SK-N-SH (cell line): ENCODE data around the gene MAP1B. TPM values are rescaled to one million over a fixed set of nuclear protein-coding genes. Genes with fewer than 3 reads are reported as not detected.

Source experiments
- CTCF ChIA-PET: fragments of 300-600, 350-600 bp; formaldehyde crosslinking; extraction: SDS; loops from one replicate; lab custom pipeline; 2021; lab: Yijun Ruan, JAX
- POLR2A ChIA-PET: fragments of 350-600 bp; sonication (Branson Sonifier 250); formaldehyde crosslinking; extraction: SDS; loops from one replicate; lab custom pipeline; 2020; ENCODE audit warnings: antibody characterized with exemption, inconsistent platforms; lab: Yijun Ruan, JAX
- DNase-seq: peaks from one replicate; pipeline ENCODE4 v3.0.0; 2012
- H2AFZ ChIP-seq: fragments of 200-600 bp; sonication (generic); 2 replicates; pipeline ENCODE4 v1.8.1; 2016; ENCODE audit warnings: antibody characterized with exemption, mild to moderate bottlenecking, low read depth
- H3F3A ChIP-seq: fragments of 200-600 bp; sonication (generic); replicated peaks from 2 replicates; pipeline ENCODE3; 2016; ENCODE audit warnings: antibody characterized with exemption, mild to moderate bottlenecking; ENCODE audit not compliant: insufficient read depth
- H3K27ac ChIP-seq, 2 experiments: fragments of 200-500 bp in 1 of 2; fragments of 200-600 bp in 1 of 2; sonication (Bioruptor generic) in 1 of 2; sonication (generic), shearing (Covaris generic) in 1 of 2; 2 replicates each; pipeline versions ENCODE4 v1.5.1 to v1.6.1; 2014 to 2016; ENCODE audit warnings: low read depth in 2 of 2, inconsistent platforms in 1 of 2, low read length in 1 of 2, mild to moderate bottlenecking in 1 of 2, mixed read lengths in 1 of 2
- H3K27me3 ChIP-seq: fragments of 200-600 bp; sonication (generic), shearing (Covaris generic); 2 replicates; pipeline ENCODE4 v1.6.1; 2016; ENCODE audit warnings: mixed run types; ENCODE audit not compliant: insufficient read depth
- H3K36me3 ChIP-seq, 2 experiments: fragments of 200-500 bp in 1 of 2; fragments of 200-600 bp in 1 of 2; sonication (Bioruptor generic) in 1 of 2; sonication (generic) in 1 of 2; replicated peaks in 1 of 2; 2 replicates each; pipeline versions ENCODE3 to v1.5.1; 2014 to 2016; ENCODE audit warnings: low read length in 1 of 2, mild to moderate bottlenecking in 1 of 2; ENCODE audit not compliant: insufficient read depth in 2 of 2, control insufficient read depth in 1 of 2
- H3K4me1 ChIP-seq, 2 experiments: fragments of 200-500 bp in 1 of 2; fragments of 200-600 bp in 1 of 2; sonication (Bioruptor generic) in 1 of 2; sonication (generic), shearing (Covaris generic) in 1 of 2; 2 replicates each; pipeline versions ENCODE4 v1.5.1 to v1.6.1; 2014 to 2016; ENCODE audit warnings: low read depth in 1 of 2, low read length in 1 of 2, mixed run types in 1 of 2; ENCODE audit not compliant: insufficient read depth in 2 of 2, control insufficient read depth in 1 of 2
- H3K4me2 ChIP-seq: fragments of 200-600 bp; sonication (generic), shearing (Covaris generic); 2 replicates; pipeline ENCODE4 v1.6.1; 2017; ENCODE audit warnings: mixed run types
- H3K4me3 ChIP-seq, 2 experiments: fragments of 200-500 bp in 1 of 2; fragments of 200-600 bp in 1 of 2; sonication (Bioruptor generic) in 1 of 2; sonication (generic), shearing (Covaris generic) in 1 of 2; 2 replicates each; pipeline versions ENCODE4 v1.5.1 to v1.8.1; 2014 to 2016; ENCODE audit warnings: low read depth in 2 of 2, inconsistent platforms in 1 of 2, low read length in 1 of 2, mild to moderate bottlenecking in 1 of 2, mixed read lengths in 1 of 2, moderate library complexity in 1 of 2
- H3K79me2 ChIP-seq: fragments of 200-600 bp; sonication (generic); 2 replicates; pipeline ENCODE4 v1.8.1; 2017; ENCODE audit warnings: mild to moderate bottlenecking; ENCODE audit not compliant: insufficient read depth
- H3K9ac ChIP-seq: fragments of 200-600 bp; sonication (generic); 2 replicates; pipeline ENCODE4 v1.6.1; 2017; ENCODE audit warnings: mixed run types
- H3K9me2 ChIP-seq: fragments of 200-600 bp; sonication (generic); 2 replicates; pipeline ENCODE4 v1.6.1; 2017; ENCODE audit warnings: mixed run types
- H3K9me3 ChIP-seq: fragments of 200-600 bp; sonication (generic); 2 replicates; pipeline ENCODE4 v1.6.1; 2017; ENCODE audit warnings: mixed run types, mild to moderate bottlenecking, moderate library complexity
- H4K20me1 ChIP-seq: fragments of 200-600 bp; sonication (generic); 2 replicates; pipeline ENCODE4 v1.6.1; 2017; ENCODE audit warnings: mild to moderate bottlenecking, mixed run types; ENCODE audit not compliant: insufficient read depth
- EP300 ChIP-seq, 2 experiments: IDR thresholded peaks; 2 replicates each; pipeline versions ENCODE4 v1.4.0 to v1.6.1; 2012; ENCODE audit warnings: borderline replicate concordance in 1 of 2, low read depth in 1 of 2, low read length in 1 of 2
- EZH2phosphoT487 ChIP-seq: fragments of 200-600 bp; sonication (generic); IDR thresholded peaks from 2 replicates; pipeline ENCODE4 v1.6.1; 2017; ENCODE audit warnings: low read depth, mixed run types, mild to moderate bottlenecking, antibody characterized with exemption, moderate library complexity, borderline replicate concordance
- FOSL2 ChIP-seq: IDR thresholded peaks from 2 replicates; pipeline ENCODE4 v1.4.0; 2012; ENCODE audit warnings: low read depth, mild to moderate bottlenecking, moderate library complexity, borderline replicate concordance
- FOXJ3 ChIP-seq: sonication (generic); formaldehyde crosslinking; IDR thresholded peaks from 2 replicates; pipeline ENCODE4 v1.5.1; 2020; ENCODE audit warnings: mild to moderate bottlenecking, missing genetic modification reagents
- FOXM1 ChIP-seq: IDR thresholded peaks from 2 replicates; pipeline ENCODE4 v1.4.0; 2012; ENCODE audit warnings: low read depth, mild to moderate bottlenecking
- GABPA ChIP-seq: IDR thresholded peaks from 2 replicates; pipeline ENCODE4 v1.4.0; 2012; ENCODE audit warnings: low read depth, mild to moderate bottlenecking
- IRF3 ChIP-seq: fragments of 150-350 bp; IDR thresholded peaks from 2 replicates; pipeline ENCODE4 v1.6.1; 2016; ENCODE audit warnings: mild to moderate bottlenecking, low read depth, low read length
- MEF2A ChIP-seq: IDR thresholded peaks from 2 replicates; pipeline ENCODE4 v1.4.0; 2012; ENCODE audit warnings: low read depth, borderline replicate concordance
- MXI1 ChIP-seq: IDR thresholded peaks from 2 replicates; pipeline ENCODE4 v1.6.1; 2012; ENCODE audit warnings: mild to moderate bottlenecking, low read depth, low read length, improper control_type of control experiment
- NFIC ChIP-seq: IDR thresholded peaks from 2 replicates; pipeline ENCODE4 v1.4.0; 2012; ENCODE audit warnings: borderline replicate concordance
- NRF1 ChIP-seq: IDR thresholded peaks from 2 replicates; pipeline ENCODE4 v1.6.1; 2012; ENCODE audit warnings: low read depth, mild to moderate bottlenecking, low read length
- POLR2AphosphoS5 ChIP-seq: IDR thresholded peaks from 2 replicates; pipeline ENCODE4 v1.6.1; 2012; ENCODE audit warnings: low read depth, low read length
- RXRA ChIP-seq: IDR thresholded peaks from 2 replicates; pipeline ENCODE4 v1.4.0; 2012; ENCODE audit warnings: low read depth, mild to moderate bottlenecking, borderline replicate concordance
- SIN3A ChIP-seq: IDR thresholded peaks from 2 replicates; pipeline ENCODE4 v1.6.1; 2012; ENCODE audit warnings: low read depth, mild to moderate bottlenecking, low read length, moderate library complexity, borderline replicate concordance
- TCF12 ChIP-seq: IDR thresholded peaks from 2 replicates; pipeline ENCODE4 v1.4.0; 2012
- USF2 ChIP-seq: fragments of 150-350 bp; IDR thresholded peaks from 2 replicates; pipeline ENCODE4 v1.6.1; 2017; ENCODE audit warnings: antibody characterized with exemption, low read length, low read depth, borderline replicate concordance
- WGBS: methylation state at CpG from one replicate; pipeline ENCODE4 v1.1.6; 2017; ENCODE audit warnings: low lambda C conversion rate; 5-methylcytosine and 5-hydroxymethylcytosine counted together
- polyA plus RNA-seq, 3 experiments: library from polyadenylated mRNA; depleted of rRNA; stranded (reverse); fragments of >200 nt; gene quantifications; 2 replicates each; pipeline ENCODE4 v1.2.3, GENCODE V29; 2012
- TF ChIP-seq, protein P1 (sequence below): IDR thresholded peaks from 2 replicates; pipeline ENCODE4 v1.4.0; 2012; ENCODE audit warnings: low read depth, borderline replicate concordance
- TF ChIP-seq, protein P2 (sequence below): IDR thresholded peaks from 2 replicates; pipeline ENCODE4 v1.4.0; 2012; ENCODE audit warnings: low read depth
- TF ChIP-seq, protein P3 (sequence below): IDR thresholded peaks from 2 replicates; pipeline ENCODE4 v1.6.1; 2012; ENCODE audit warnings: mild to moderate bottlenecking, low read depth, low read length, moderate library complexity

MAP1B gene
- polyA plus RNA-seq, 1 of the 3 experiments (the other 2 are of a cell fraction), result 47.5 TPM

DNA sequence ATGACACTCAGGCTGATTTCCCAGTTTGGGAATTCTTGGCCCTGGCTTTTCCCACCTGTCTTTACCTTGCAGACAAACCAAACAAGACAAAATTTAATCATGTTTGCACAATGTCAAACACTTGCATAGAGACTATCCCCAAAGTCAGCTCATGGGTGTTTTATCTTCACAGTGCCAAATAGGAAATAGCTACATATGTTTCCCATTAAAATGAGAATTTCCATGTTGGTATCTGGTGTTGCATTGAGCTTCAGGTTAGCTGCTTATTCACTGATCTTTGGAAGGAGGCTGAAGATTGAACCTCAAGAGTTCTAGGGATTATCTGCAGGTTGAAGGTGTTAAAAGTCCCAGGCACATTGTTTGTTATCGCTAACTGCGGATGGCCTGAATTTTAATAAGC, 19.5 kb downstream of the MAP1B start (continued):
- TF ChIP-seq, protein P1, sequence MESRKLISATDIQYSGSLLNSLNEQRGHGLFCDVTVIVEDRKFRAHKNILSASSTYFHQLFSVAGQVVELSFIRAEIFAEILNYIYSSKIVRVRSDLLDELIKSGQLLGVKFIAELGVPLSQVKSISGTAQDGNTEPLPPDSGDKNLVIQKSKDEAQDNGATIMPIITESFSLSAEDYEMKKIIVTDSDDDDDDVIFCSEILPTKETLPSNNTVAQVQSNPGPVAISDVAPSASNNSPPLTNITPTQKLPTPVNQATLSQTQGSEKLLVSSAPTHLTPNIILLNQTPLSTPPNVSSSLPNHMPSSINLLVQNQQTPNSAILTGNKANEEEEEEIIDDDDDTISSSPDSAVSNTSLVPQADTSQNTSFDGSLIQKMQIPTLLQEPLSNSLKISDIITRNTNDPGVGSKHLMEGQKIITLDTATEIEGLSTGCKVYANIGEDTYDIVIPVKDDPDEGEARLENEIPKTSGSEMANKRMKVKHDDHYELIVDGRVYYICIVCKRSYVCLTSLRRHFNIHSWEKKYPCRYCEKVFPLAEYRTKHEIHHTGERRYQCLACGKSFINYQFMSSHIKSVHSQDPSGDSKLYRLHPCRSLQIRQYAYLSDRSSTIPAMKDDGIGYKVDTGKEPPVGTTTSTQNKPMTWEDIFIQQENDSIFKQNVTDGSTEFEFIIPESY, result no peak
- TF ChIP-seq GABPA, result no peak
- TF ChIP-seq POLR2AphosphoS5, result peak; percentile 22; the same call in 1 of the 2 replicates
- no peak for TF ChIP-seq IRF3
- no peak for TF ChIP-seq MXI1
- no peak for TF ChIP-seq NRF1
- no peak for TF ChIP-seq USF2
- TF ChIP-seq FOSL2, result no peak

- peaks cover 57 to 78% of the 10 kb centered on the region in 2 experiments for H3K36me3 ChIP-seq
- 0 out of 2 replicates have a peak overlapping the region, but pooled peaks have one; percentile 8 for H3K9ac ChIP-seq
- H3K9me2 ChIP-seq, result no peaks in the 10 kb centered on the region
- H3K4me1 ChIP-seq, result peaks cover 44 to 87% of the 10 kb centered on the region in 2 experiments
- CTCF ChIA-PET, result interaction anchor here (0.8 to 1.7 kb wide), 4 partner anchors 19 to 1247 kb away, joined by 3 to 5 read pairs (median 4); no protein-coding TSS in a partner anchor
- peaks cover 44% of the 10 kb centered on the region for H4K20me1 ChIP-seq
- H3K4me3 ChIP-seq, result no peak overlapping the region
- no peaks in the 10 kb centered on the region for H3K27me3 ChIP-seq
- DNase-seq, result no peak
- no peak overlapping the region for H2AFZ ChIP-seq
- peak overlapping the region; percentile 29; the same call in 1 of the 2 replicates for H3K4me2 ChIP-seq
- TF ChIP-seq, protein P2, sequence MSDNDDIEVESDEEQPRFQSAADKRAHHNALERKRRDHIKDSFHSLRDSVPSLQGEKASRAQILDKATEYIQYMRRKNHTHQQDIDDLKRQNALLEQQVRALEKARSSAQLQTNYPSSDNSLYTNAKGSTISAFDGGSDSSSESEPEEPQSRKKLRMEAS, result no peak
- TF ChIP-seq MXI1, result no peak
- no peak for TF ChIP-seq POLR2AphosphoS5
- TF ChIP-seq TCF12, result peak; percentile 51; the same call in 1 of the 2 replicates
- TF ChIP-seq, protein P1, result no peak
- TF ChIP-seq MEF2A, result peak; percentile 64; the same call in 1 of the 2 replicates
- peak in 1 of 2 experiments; percentile 59; a peak in 1 of 4 replicates for TF ChIP-seq EP300 (IDR thresholded peaks at IDR 0.05; ENCODE audit: borderline replicate concordance in 1 of 2, low read depth in 1 of 2, low read length in 1 of 2)
- TF ChIP-seq SIN3A, result no peak
- no peak for TF ChIP-seq EZH2phosphoT487
- TF ChIP-seq RXRA, result no peak
- TF ChIP-seq, protein P3, sequence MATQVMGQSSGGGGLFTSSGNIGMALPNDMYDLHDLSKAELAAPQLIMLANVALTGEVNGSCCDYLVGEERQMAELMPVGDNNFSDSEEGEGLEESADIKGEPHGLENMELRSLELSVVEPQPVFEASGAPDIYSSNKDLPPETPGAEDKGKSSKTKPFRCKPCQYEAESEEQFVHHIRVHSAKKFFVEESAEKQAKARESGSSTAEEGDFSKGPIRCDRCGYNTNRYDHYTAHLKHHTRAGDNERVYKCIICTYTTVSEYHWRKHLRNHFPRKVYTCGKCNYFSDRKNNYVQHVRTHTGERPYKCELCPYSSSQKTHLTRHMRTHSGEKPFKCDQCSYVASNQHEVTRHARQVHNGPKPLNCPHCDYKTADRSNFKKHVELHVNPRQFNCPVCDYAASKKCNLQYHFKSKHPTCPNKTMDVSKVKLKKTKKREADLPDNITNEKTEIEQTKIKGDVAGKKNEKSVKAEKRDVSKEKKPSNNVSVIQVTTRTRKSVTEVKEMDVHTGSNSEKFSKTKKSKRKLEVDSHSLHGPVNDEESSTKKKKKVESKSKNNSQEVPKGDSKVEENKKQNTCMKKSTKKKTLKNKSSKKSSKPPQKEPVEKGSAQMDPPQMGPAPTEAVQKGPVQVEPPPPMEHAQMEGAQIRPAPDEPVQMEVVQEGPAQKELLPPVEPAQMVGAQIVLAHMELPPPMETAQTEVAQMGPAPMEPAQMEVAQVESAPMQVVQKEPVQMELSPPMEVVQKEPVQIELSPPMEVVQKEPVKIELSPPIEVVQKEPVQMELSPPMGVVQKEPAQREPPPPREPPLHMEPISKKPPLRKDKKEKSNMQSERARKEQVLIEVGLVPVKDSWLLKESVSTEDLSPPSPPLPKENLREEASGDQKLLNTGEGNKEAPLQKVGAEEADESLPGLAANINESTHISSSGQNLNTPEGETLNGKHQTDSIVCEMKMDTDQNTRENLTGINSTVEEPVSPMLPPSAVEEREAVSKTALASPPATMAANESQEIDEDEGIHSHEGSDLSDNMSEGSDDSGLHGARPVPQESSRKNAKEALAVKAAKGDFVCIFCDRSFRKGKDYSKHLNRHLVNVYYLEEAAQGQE, result no peak
- no peak for TF ChIP-seq FOSL2
- no peak for TF ChIP-seq FOXM1
- no peak for TF ChIP-seq FOXJ3 (CRISPR knock-in tag)
- TF ChIP-seq NFIC, result peak; percentile 9; the same call in 1 of the 2 replicates
- peaks cover 97% of the 10 kb centered on the region for H3K79me2 ChIP-seq
- POLR2A ChIA-PET, result no interaction called here
- peak overlapping the region; percentile 2 to 94; a peak in 3 of 4 replicates for H3K27ac ChIP-seq
- no peaks in the 10 kb centered on the region for H3K9me3 ChIP-seq
- peaks cover 94% of the 10 kb centered on the region for H3F3A ChIP-seq
- WGBS, result 24% methylated on average over 1 of the region's 1 CpG
Measured at GRCh38 chr5:72129725-72130124, 22.4 kb downstream of the MAP1B start.
